GM19372 (cell line): Measurements from ENCODE around the gene ATG16L1.
A peak's percentile ranks its signal among the peaks of the same experiment; 100 is the strongest.

Experiments
- ATAC-seq: cut with Tn5 transposase; IDR thresholded peaks from one replicate; pipeline ENCODE4 v1.9.1; 2021; ENCODE audit warnings: mild to moderate bottlenecking, low read depth, moderate library complexity; ENCODE audit not compliant: unreplicated experiment

ATG16L1 gene

DNA sequence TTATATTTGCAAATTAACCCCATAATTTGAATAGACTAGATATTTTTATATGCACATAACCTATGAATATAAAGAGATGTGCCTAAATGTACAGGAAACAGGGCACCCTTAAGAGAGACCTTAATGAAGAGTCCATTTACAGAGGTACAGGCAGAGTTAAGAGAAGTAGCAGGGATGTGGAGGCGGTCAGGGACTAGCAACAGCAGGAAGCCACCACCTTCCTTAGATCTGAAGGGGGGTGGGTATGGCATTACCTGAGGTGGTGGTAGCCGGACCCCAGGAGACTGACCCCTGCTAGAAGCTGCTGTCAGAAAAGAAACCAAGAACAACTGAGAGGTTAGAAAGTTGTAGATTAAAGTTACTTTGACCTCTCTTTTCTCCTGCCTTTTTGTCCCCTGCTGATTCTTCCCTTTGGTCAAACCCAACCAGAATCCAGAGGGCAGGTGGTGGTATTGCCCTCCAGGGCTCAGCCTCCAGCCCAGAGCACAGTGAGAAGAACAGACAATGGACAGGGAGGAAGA, 24.9 kb upstream of the ATG16L1 start:
- ATAC-seq: no peak

DNA sequence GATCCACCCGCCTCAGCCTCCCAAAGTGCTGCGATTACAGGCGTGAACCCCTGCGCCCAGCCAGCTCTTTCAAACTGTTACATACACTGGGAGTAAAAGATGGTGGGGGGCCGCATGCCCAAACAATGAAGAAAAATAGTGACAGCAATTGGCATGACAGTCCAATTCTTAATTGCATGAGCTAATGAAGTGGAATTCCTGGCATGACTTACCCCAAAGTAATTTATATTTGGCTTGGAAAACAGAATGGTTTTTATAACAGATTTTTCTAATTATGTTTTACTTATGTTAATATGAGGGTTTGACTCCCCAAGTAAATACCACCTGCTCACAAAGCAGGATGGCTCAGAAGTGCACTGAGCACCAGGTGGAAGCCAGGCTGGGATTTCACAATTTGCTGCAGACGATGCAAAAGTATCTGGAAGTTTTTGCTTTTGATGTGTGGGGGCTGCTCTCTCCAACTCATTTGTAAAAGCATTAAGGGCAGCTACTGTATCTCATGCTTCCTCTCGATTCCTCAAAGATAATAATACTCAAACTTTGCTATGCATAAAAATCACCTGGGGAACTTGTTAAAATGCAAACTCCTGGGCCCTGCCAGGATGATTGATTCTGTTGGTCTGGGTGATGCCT, 24.0 kb upstream of the ATG16L1 start:
- ATAC-seq: no peak

DNA sequence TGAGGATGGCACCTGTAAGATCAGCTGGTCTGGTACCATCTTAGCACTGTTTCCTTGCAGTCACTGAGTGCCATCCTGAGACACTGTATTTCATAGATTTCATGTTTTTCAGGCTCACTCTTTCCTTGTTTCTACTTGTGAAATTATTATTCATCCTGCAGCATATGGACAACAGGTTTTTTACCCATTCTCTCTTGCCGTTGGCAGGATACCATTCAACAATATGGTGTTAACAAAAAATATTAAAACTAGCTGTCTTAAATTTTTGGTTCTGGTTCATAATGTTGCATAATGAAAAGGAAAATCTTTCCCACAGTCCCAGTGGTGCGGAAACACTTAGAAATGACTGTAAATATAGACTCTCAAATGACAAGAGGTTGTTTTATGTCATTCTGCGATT, 23.1 kb upstream of the ATG16L1 start:
- no peak for ATAC-seq

DNA sequence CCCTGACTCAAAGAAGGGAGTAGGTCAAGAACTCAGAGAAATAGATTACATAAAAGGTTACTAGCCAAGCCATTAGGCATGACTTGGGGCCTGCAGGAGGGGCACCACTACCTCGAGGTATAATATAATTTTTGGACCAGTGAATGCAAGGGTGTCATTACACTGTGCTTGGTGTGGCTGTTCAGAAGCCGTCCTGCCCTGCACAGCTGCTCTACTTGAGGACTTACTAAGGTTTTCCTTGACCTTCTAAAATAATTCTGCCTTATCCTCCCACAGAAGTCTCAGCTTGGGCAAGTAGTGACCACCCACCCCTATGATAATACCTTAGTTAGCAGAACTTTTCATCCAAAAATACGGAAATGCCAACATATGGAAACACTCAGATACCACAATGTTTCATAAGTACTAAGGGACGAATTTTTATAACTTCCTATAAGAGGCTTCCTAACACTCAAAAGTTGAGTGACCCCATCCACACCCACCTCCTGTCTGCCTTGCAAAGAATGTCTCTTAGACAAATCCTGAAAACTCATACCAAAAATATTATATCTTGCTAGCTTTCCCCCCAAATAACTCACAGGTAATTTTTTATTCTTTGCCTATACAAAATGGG, 17.7 kb upstream of the ATG16L1 start:
- no peak for ATAC-seq

DNA sequence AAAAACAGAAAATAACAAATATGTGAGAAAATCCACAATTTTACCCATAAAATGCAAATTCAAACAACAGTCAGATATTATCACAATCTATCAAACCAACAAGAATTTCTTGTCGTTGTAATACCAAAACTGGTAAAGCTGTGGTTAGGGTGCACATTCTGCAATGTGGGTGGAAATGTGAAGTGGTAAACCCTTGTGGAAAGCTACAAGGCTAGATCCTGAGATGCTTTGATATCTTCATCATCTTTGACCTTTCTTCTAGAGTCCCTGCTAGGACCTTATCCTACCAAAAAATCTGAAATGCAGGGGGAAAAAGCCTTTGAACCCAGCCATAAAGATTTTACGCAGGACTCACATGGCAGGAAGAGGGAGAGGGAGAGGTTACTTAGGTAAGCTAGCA, 17.2 kb upstream of the ATG16L1 start:
- no peak for ATAC-seq

DNA sequence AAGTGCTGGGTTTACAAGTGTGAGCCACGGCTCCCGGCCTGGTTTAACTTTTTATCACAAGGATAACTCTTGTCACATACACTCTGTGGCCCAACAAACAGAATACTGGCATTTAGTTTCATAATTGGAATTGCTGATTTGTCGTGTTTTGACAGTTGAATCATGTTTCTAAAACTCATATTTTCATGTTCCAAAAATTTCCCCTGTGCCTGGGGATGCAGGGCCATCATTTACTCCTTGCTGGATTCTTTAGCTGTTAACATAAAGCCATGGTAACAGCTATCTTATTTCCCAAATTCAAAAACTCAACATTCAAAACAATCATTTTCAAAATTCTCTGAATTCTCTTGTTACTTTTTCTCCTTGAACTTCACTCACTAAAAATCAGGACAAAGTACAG, 16.5 kb upstream of the ATG16L1 start:
- no peak for ATAC-seq

DNA sequence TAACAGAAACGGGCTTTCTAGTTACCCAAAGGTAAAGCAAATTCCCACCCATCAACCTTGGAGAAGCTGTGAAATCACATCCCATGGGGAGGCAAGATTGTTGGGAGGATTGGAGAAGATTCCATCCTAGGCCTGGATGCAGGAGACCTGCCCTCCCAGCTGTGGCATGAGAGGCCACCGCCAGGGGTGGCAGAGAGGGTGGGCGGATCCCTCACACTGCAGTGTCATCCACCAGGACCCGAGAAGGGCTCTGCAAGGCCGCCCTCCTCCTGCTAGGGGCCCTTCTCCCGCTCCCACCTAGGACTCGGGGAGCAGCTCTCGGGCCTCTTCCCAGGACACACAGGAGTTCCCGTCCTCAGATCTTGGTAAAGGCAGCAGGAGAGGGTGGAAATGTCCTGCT, 15.5 kb upstream of the ATG16L1 start:
- no peak for ATAC-seq

DNA sequence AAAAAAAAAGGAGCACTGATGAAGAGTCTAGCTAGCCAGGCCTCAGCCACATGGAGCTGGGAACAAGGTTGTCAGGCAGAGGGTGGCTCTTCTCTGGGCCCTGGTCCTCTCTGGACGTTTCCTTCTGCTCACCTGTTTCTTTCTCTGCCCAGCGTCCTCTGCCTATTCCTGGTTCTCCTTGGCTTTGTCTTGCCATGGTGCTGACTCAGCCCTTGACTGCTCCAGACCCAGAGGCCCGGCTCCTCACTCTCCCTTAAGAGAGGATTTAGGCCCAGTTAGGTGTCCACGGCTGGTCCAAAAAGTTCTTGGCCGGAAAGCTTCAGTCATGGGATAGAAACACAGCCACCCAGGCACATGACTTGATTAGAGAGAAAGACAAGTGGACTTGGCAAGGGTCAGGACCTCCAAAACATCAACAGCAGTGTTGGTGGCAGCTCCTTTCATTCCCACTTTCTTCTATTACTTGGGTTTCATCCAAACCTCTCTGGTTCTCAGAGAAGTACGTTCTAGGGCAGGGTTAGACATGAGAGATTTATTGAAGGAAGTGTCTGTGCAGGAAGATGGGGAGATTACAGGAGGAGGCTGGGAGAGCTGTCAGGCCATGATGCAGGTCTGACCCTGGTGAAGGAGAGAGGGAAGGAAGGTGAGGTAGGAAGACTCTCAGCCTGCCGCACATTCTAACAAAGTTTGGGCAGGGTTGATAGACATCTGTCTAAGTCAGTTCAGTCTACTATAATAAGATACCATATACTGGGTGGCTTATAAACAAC, 14.5 kb upstream of the ATG16L1 start:
- no peak for ATAC-seq

DNA sequence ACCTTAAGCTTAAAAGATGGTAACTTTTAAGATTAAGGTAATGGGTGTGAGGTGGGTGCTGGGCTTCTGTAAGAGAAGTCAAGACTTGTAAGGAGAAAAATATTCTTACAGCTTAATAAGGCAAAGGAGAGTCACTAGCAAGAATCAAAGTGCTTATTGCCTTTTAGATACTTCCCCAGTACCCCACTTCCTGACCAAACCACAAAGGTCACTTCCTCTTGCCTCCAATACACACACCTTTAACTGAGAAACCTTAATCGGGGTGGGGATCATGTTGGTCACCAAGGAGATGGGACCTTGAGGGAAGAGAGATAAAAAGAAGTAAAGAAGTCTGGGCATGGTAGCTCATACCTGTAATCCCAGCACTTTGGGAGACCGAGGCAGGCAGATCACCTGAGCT, 10.6 kb upstream of the ATG16L1 start:
- ATAC-seq: no peak

DNA sequence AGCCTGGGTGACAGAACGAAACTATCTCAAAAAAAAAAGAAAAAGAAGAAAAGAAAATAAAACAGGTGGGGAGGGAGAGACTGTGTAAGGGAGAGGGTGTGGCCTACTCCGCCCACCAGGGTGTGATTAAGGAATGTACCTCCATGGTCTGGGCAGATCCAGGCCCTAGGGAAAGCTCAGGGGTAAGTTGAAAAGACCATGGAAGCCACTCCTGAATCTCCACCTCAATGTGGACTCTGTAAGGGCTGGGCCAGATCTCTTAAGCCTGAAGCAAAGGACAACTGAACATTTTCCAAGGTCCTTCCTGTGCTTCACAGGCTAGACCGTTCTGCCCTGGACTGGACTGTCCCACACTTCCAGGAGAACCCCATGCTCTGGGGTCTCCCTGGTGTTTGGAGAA, 9.7 kb upstream of the ATG16L1 start:
- no peak for ATAC-seq

DNA sequence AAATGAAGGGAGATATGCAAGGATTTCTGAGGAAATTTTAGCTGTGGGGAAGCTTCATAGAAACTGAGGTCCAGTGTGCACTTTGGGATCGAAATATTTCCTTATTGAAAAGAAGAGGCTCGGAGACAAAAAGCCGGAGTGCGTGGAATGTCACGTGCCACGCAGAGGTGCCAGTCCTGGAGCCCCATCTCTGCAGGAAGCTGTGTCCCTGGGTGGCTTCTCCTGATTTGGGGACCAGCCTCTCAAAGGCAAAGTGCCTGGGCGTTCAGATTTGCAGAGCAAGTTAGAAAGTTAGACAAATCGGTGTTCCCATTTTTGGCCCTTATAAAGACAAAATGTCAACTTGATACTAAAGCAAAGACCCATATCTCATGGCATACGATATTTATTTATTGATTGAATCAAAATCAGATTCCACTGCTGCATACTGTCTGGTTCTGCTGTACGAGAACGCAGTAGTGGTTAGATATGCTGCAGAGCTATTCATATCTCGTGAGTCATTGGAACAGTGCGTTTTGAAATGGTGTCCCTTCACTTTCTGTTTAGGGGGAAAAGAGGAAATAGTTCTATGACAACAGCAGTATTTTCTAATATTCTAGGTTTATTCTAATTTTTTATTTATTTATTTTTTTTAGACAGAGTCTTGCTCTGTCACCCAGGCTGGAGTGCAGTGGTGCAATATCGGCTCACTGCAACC, 9.1 kb upstream of the ATG16L1 start:
- ATAC-seq: no peak

DNA sequence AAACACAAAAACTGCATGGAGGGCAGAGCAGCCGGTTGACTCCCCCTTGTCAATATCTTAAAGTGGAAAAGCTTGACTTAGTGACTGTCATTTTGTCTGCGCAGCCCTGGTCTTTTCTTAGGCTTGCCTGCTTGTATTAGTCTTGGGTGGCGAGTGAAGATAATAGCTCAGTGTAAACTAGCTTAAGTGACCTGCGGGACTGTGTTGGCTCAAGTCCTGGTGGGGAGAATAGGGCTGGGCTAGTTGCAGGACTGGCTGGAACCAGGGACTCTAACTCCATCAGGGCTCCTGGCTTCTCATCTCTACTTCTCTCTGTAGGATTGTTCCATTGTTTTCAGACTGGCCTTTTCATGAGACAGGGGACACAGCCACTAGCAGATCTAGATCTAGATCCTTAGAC, 8.1 kb upstream of the ATG16L1 start:
- ATAC-seq: no peak

DNA sequence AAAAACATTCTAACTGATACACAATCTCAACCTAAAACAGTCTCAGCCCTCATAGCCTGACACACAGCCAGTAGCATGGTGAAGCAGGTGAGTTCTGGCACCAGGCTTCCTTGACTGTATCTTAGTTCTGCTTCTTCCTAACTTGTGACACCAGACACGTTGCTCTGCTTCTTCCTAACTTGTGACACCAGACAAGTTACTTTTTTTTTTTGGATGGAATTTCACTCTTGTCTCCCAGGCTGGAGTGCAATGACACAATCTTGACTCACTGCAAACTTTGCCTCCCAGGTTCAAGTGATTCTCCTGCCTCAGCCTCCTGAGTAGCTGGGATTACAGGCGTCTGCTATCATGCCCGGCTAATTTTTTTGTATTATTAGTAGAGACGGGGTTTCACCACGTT, 6.7 kb upstream of the ATG16L1 start:
- no peak for ATAC-seq

DNA sequence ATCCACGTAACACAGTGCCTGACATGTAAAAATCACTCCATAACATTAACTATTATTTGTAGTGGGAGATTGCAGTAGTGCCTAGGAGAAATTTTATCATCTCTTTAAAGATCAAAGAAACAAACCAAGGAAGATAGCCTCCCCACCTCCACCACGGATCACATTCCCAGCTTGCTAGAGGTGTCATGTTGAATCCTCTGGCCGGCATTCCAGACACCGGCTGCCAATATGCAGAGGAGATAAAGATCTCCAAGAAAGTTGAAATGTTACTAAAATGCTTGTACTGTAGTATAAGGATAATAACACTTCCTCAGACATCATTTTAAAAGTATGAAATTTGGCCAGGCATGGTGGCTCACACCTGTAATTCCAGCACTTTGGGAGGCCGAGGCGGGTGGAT, 6.1 kb upstream of the ATG16L1 start:
- no peak for ATAC-seq

DNA sequence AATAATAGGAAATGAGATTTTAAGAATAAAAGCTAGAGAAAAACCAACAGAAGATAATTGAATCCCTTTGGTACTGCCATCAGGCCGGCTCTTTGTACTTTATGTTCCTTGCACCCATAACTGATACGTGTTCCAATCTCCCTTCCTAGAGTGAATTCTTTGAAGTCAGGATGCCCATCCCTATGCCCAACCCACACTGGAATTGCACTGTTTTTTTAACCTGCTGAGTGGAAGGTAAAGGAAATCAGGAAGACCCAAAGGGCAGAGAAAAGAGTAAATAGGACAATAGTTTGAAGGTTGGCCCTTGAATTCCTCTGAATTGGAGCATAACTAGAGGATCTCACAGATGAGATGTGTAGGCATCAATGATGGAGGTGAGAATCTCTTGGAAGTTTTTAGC, 4.4 kb upstream of the ATG16L1 start:
- no peak for ATAC-seq

DNA sequence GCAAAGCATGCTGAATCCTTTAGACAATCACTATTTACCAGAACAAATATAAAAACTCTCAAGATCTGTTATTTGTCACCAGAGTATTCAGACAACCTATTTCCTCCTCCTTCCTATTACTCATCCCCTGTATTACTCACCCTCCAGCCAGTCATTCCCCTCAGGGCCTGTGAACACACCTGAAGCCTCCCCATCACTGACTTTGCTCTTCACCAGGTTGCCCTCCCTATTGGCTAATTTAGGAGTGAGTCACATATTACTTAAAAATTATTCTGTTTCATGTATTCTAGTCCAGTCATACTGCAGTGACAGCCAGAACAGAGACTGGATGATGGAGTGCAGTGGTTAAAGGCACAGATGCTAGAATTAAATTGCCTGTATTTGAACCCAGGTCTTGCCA, 3.7 kb upstream of the ATG16L1 start:
- ATAC-seq: no peak

DNA sequence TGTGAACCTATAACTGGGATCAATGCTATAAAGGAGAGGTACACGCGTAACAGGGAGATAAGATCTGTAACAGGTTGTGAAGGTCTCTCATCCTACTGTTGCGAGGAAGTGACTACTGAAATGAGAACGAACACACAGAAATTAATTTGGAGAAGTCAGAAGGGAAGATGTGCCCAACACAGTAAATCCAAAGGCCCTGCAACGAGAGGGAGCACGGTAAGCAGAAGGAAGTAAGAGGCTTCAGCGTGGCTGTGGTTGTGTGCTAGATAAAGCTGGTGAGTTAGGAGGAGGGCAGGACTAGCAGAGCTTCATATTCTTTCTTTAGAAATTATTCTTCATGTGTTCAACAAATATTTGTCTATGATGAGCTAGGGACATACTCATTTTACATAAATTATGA, 2.5 kb upstream of the ATG16L1 start:
- no peak for ATAC-seq

DNA sequence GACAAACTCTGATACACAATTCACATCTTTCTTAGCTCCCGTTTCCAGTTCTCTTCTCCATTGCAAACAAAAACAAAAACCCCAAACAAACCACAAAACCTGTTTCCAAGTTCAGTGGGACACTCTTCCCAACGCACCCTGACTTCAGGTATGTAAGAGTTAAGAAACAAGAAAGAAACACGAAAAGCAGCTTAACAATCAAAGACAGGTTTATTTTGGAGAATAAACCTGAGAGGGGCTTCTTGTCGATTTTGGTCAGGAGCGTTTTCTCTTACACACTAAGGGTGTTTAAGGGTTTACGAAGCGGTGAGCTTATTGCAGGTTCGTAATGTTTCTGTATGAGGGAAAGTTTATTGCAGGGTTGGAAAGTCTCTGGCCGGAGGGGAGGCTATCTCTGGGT, 905 bp upstream of the ATG16L1 start:
- ATAC-seq: no peak

DNA sequence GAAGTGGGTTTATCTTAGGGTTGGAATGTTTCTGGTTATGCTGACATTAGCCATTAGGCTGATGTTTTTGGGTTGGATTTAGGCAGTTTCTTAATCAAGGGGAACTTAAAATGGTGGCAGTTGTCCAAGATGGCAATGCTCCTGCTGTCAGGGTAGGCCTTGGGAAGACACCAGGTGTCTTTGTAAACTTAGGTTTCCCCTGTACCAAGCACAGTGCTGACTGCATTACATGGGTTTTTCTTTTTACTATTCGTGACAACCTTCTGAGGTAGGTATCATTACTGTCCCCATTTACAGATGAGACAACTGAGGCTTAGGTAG, 528 bp upstream of the ATG16L1 start:
- peak; percentile 15 for ATAC-seq

DNA sequence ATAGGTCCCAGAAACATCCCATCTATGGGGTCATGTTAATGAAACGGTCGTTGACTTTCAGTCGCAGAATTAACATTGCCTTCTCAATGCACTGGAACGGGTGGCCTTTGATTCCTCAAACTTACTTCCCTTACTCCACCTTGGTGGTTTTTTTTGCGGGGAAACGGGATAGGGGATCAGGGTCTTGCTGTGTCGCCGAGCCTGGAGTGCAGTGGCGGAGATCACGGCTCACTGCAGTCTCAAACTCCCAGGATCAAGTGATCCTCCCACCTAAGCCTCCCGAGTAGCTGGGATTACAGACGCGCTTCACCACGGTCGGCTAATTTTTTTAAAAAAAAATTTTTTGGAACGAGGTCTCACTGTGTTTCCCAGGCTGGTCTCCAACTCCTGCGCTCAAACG, 754 bp downstream of the ATG16L1 start:
- no peak for ATAC-seq

DNA sequence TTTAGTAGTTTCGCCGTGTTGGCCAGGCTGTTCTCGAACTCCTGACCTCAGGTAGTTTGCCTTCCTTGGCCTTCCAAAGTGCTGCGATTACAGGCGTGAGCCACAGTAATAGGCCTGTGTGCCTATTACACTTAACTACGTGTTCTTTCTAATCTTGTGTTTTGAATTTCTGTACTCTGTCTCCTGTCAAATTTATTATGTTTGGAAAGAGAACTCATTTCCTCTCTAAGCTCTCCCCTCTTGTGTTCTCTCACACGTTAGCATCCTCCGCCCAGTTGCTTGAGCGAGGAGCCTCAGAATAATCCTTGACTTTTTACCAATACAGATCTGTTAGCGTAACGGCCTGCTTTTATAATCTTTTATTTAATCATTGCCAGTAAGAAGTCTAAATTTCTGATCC, 3.7 kb downstream of the ATG16L1 start:
- no peak for ATAC-seq
